PC-3 (cell line): ENCODE measurements around the gene UACA. TPM values are rescaled to one million over a fixed set of nuclear protein-coding genes. Genes with fewer than 3 reads are reported as not detected.

Experiments
- ATAC-seq: fragments of 200-7000 bp; cut with Tn5 transposase; 2 replicates; pipeline ENCODE4 v1.9.1; 2020; ENCODE audit warnings: mild to moderate bottlenecking, moderate library complexity
- BruUV-seq: library from RNA; stranded (reverse); fragments of 400-500 nt; replicated peaks from 2 replicates; lab custom pipeline; 2021; lab: Mats Ljungman, UMichigan
- CTCF ChIA-PET: fragments of 300-600 bp; sonication (Branson Sonifier 250); formaldehyde crosslinking; loops from one replicate; lab custom pipeline; 2022; ENCODE audit warnings: antibody characterized with exemption; lab: Charles Lee
- POLR2A ChIA-PET: fragments of 300-600 bp; sonication (Branson Sonifier 250); formaldehyde crosslinking; loops from one replicate; lab custom pipeline; 2022; ENCODE audit warnings: antibody characterized with exemption; ENCODE audit not compliant: unreplicated experiment; lab: Charles Lee
- DNase-seq: peaks from one replicate; pipeline ENCODE4 v3.0.0-alpha.2; 2015
- H2AFZ ChIP-seq: fragments of 300-600 bp; sonication (generic); 2 replicates; pipeline ENCODE4 v1.6.0; 2016; ENCODE audit warnings: antibody characterized with exemption, low read length
- H3F3A ChIP-seq: fragments of 300-600 bp; sonication (generic); one replicate; pipeline ENCODE4 v1.6.0; 2017; ENCODE audit warnings: antibody characterized with exemption, low read length, control low read depth, mild to moderate bottlenecking; ENCODE audit not compliant: unreplicated experiment
- H3K27ac ChIP-seq: fragments of 300-600 bp; sonication (generic); 2 replicates; pipeline ENCODE4 v1.5.1; 2016; ENCODE audit warnings: mild to moderate bottlenecking, low read length
- H3K27me3 ChIP-seq: fragments of 300-600 bp; sonication (generic); 2 replicates; pipeline ENCODE4 v1.6.1; 2016; ENCODE audit warnings: low read length, mixed read lengths
- H3K36me3 ChIP-seq: fragments of 300-600 bp; sonication (generic); 2 replicates; pipeline ENCODE4 v1.6.1; 2016; ENCODE audit warnings: low read depth, mixed run types, low read length, mixed read lengths
- H3K4me1 ChIP-seq: fragments of 300-600 bp; sonication (generic); 2 replicates; pipeline ENCODE4 v1.5.1; 2016; ENCODE audit warnings: low read length; ENCODE audit not compliant: insufficient read depth
- H3K4me2 ChIP-seq: fragments of 300-600 bp; sonication (generic); 2 replicates; pipeline ENCODE4 v1.6.0; 2016; ENCODE audit warnings: low read length
- H3K4me3 ChIP-seq: fragments of 300-600 bp; sonication (generic); 2 replicates; pipeline ENCODE4 v1.5.1; 2016; ENCODE audit warnings: mild to moderate bottlenecking, low read length, mixed read lengths
- H3K79me2 ChIP-seq: fragments of 300-600 bp; sonication (generic); 2 replicates; pipeline ENCODE4 v1.6.1; 2017; ENCODE audit warnings: low read length, mixed read lengths
- H3K9ac ChIP-seq: fragments of 300-600 bp; sonication (generic); 2 replicates; pipeline ENCODE4 v1.6.0; 2016; ENCODE audit warnings: mild to moderate bottlenecking, low read length
- H3K9me2 ChIP-seq: fragments of 300-600 bp; sonication (generic); replicated peaks from 2 replicates; pipeline ENCODE4 v1.6.1; 2016; ENCODE audit warnings: mixed run types, low read length, mixed read lengths
- H3K9me3 ChIP-seq: fragments of 300-600 bp; sonication (generic); 2 replicates; pipeline ENCODE4 v1.6.1; 2016; ENCODE audit warnings: low read length, mixed read lengths
- H4K20me1 ChIP-seq: fragments of 300-600 bp; sonication (generic); 2 replicates; pipeline ENCODE4 v1.6.1; 2016; ENCODE audit warnings: low read length, mixed read lengths
- CTCF ChIP-seq: fragments of 300-600 bp; sonication (generic); conservative IDR thresholded peaks from 2 replicates; pipeline ENCODE4 v1.5.1; 2017; ENCODE audit warnings: antibody characterized with exemption, low read depth, mild to moderate bottlenecking, low read length
- EZH2 ChIP-seq: fragments of 300-600 bp; sonication (generic); IDR thresholded peaks from one replicate; pipeline ENCODE4 v1.6.1; 2017; ENCODE audit warnings: antibody characterized with exemption, mild to moderate bottlenecking, low read length; ENCODE audit not compliant: unreplicated experiment
- EZH2phosphoT487 ChIP-seq: fragments of 300-600 bp; sonication (generic); IDR thresholded peaks from 2 replicates; pipeline ENCODE4 v1.6.1; 2018; ENCODE audit warnings: mild to moderate bottlenecking, antibody characterized with exemption, low read length, borderline replicate concordance
- intact Hi-C: fragments of 100-400 bp; cut with micrococcal nuclease; formaldehyde crosslinking; loops from 2 replicates; pipeline ENCODE4 v1.9.0; 2023
- total RNA-seq: library from RNA; depleted of rRNA; stranded (reverse); fragments of >200 nt; gene quantifications from 2 replicates; pipeline ENCODE4 v1.2.3, GENCODE V29; 2014

UACA gene
- total RNA-seq, 1 experiment from 2014 or later, result 21.7 TPM

GRCh38 chr15:70615435-70616310 lies 147.7 kb downstream of the UACA start:
- H2AFZ ChIP-seq, result no peak overlapping the region
- ATAC-seq (no peak), DNase-seq (no peak)
- no peak for TF ChIP-seq CTCF
- ChIA-PET POLR2A (no interaction called here), CTCF (no interaction called here)
- no peaks in the 10 kb centered on the region for H3K27me3 ChIP-seq
- H3K4me1 ChIP-seq, result 0 out of 2 replicates have a peak, but pooled peaks cover 4% of the 10 kb centered on the region
- H3K4me2 ChIP-seq, result no peak overlapping the region
- H3F3A ChIP-seq, result no peaks in the 10 kb centered on the region
- H3K79me2 ChIP-seq, result no peaks in the 10 kb centered on the region
- H3K9me2 ChIP-seq, result no peaks in the 10 kb centered on the region
- intact Hi-C loops, result no loop called here
- H3K27ac ChIP-seq, result no peak overlapping the region
- BruUV-seq, result no TSS peak
- H3K9me3 ChIP-seq, result no peaks in the 10 kb centered on the region
- H4K20me1 ChIP-seq, result no peaks in the 10 kb centered on the region
- H3K36me3 ChIP-seq, result no peaks in the 10 kb centered on the region
- no peak overlapping the region for H3K9ac ChIP-seq
- no peak overlapping the region for H3K4me3 ChIP-seq

GRCh38 chr15:70614221-70614620 lies 149.1 kb downstream of the UACA start:
- no peaks in the 10 kb centered on the region for H3K79me2 ChIP-seq
- POLR2A ChIA-PET, result no interaction called here
- H4K20me1 ChIP-seq, result no peaks in the 10 kb centered on the region
- H3K27ac ChIP-seq, result no peak overlapping the region
- no peak overlapping the region for H3K4me2 ChIP-seq
- H3K9me3 ChIP-seq, result no peaks in the 10 kb centered on the region
- no peak for TF ChIP-seq CTCF
- TF ChIP-seq EZH2, result no peak
- no peak for TF ChIP-seq EZH2phosphoT487
- ATAC-seq (no peak), DNase-seq (no peak)
- no peaks in the 10 kb centered on the region for H3K36me3 ChIP-seq
- H3K4me3 ChIP-seq, result no peak overlapping the region
- BruUV-seq, result no TSS peak
- H2AFZ ChIP-seq, result no peak overlapping the region
- CTCF ChIA-PET, result no interaction called here
- no peaks in the 10 kb centered on the region for H3K9me2 ChIP-seq
- no peaks in the 10 kb centered on the region for H3F3A ChIP-seq
- H3K9ac ChIP-seq, result no peak overlapping the region
- H3K27me3 ChIP-seq, result no peaks in the 10 kb centered on the region
- H3K4me1 ChIP-seq, result 0 out of 2 replicates have a peak, but pooled peaks cover 4% of the 10 kb centered on the region
- intact Hi-C loops, result no loop called here

GRCh38 chr15:70613271-70613670 lies 150.1 kb downstream of the UACA start:
- Histone ChIP-seq H3K9ac (no peak overlapping the region), H3K27me3 (no peaks in the 10 kb centered on the region), H3K9me3 (no peaks in the 10 kb centered on the region), H3F3A (no peaks in the 10 kb centered on the region), H4K20me1 (no peaks in the 10 kb centered on the region), H2AFZ (no peak overlapping the region), H3K4me3 (no peak overlapping the region), H3K9me2 (no peaks in the 10 kb centered on the region), H3K27ac (no peak overlapping the region), H3K4me1 (no peaks in the 10 kb centered on the region), H3K36me3 (no peaks in the 10 kb centered on the region), H3K79me2 (no peaks in the 10 kb centered on the region), H3K4me2 (no peak overlapping the region)
- ATAC-seq (no peak), DNase-seq (no peak)
- ChIA-PET POLR2A (no interaction called here), CTCF (no interaction called here)
- no TSS peak for BruUV-seq
- TF ChIP-seq CTCF (no peak), EZH2 (no peak), EZH2phosphoT487 (no peak)
- intact Hi-C loops, result no loop called here
